KOPT-K1 (cell line): ENCODE results near the gene OOSP4B.
"Not testable (repeated sequence)": the region's sequence is repeated elsewhere in the genome, so short reads cannot be mapped to it uniquely, and the experiment has no call there.

ENCODE experiments used
- H3K27ac ChIP-seq: fragments of 200-600 bp; sonication (generic); 2 replicates; pipeline ENCODE4 v1.5.1; 2016; ENCODE audit warnings: antibody characterized with exemption, mild to moderate bottlenecking, low read depth, low read length; ENCODE audit not compliant: poor library complexity, severe bottlenecking
- H3K36me3 ChIP-seq: fragments of 200-600 bp; sonication (generic); 2 replicates; pipeline ENCODE4 v1.5.1; 2017; ENCODE audit warnings: antibody characterized with exemption, mild to moderate bottlenecking, low read length, moderate library complexity; ENCODE audit not compliant: insufficient read depth
- H3K9me3 ChIP-seq: fragments of 200-600 bp; sonication (generic); 2 replicates; pipeline ENCODE4 v1.5.1; 2017; ENCODE audit warnings: antibody characterized with exemption, low read length, mild to moderate bottlenecking; ENCODE audit not compliant: insufficient read depth, poor library complexity, severe bottlenecking

OOSP4B gene

GRCh38 chr11:60029015-60029632, 12.1 kb downstream of the OOSP4B start:
- H3K27ac ChIP-seq, result no peak overlapping the region
- H3K9me3 ChIP-seq, result no peaks in the 10 kb centered on the region
- H3K36me3 ChIP-seq, result no peaks in the 10 kb centered on the region

GRCh38 chr11:60040109-60040508, 23.1 kb downstream of the OOSP4B start, which contains the start of gene OOSP2:
TSS of gene OOSP2 (plus strand) at chr11:60040409. CDS start at chr11:60040460, 51 bp downstream.
- no peaks in the 10 kb centered on the region for H3K9me3 ChIP-seq

GRCh38 chr11:60050422-60050821, 33.4 kb downstream of the OOSP4B start:
- H3K27ac ChIP-seq, result not testable (repeated sequence)

More at GRCh38 chr11:60040109-60040508, 23.1 kb downstream of the OOSP4B start, which contains the start of gene OOSP2:
- H3K27ac ChIP-seq, result no peak within 1 kb of the TSS
- no peaks in the 10 kb centered on the region for H3K36me3 ChIP-seq

GRCh38 chr11:60050839-60051238, 33.9 kb downstream of the OOSP4B start:
- not testable (repeated sequence) for H3K27ac ChIP-seq, H3K36me3 ChIP-seq, H3K9me3 ChIP-seq

More at GRCh38 chr11:60050422-60050821, 33.4 kb downstream of the OOSP4B start:
- H3K9me3 ChIP-seq, H3K36me3 ChIP-seq: not testable (repeated sequence)

GRCh38 chr11:60056349-60056969, 39.5 kb downstream of the OOSP4B start, which contains the start of gene MS4A3:
TSS of gene MS4A3 (plus strand) at chr11:60056665. CDS start at chr11:60061161, 4,496 bp downstream.
- Histone ChIP-seq H3K9me3 (no peaks in the 10 kb centered on the region), H3K27ac (no peak within 1 kb of the TSS), H3K36me3 (no peaks in the 10 kb centered on the region)

GRCh38 chr11:60059052-60059451, 42.1 kb downstream of the OOSP4B start:
- no peaks in the 10 kb centered on the region for H3K9me3 ChIP-seq
- no peaks in the 10 kb centered on the region for H3K36me3 ChIP-seq
- no peak overlapping the region for H3K27ac ChIP-seq

GRCh38 chr11:60059521-60060240, 42.7 kb downstream of the OOSP4B start:
- Histone ChIP-seq H3K36me3 (no peaks in the 10 kb centered on the region), H3K9me3 (no peaks in the 10 kb centered on the region), H3K27ac (no peak overlapping the region)

GRCh38 chr11:60064111-60064510, 47.1 kb downstream of the OOSP4B start:
- Histone ChIP-seq H3K27ac (no peak overlapping the region), H3K9me3 (no peaks in the 10 kb centered on the region), H3K36me3 (no peaks in the 10 kb centered on the region)

- H3K36me3 ChIP-seq, result no peaks in the 10 kb centered on the region
- no peak overlapping the region for H3K27ac ChIP-seq
- H3K9me3 ChIP-seq, result no peaks in the 10 kb centered on the region
Observed at GRCh38 chr11:60065801-60066200, 48.8 kb downstream of the OOSP4B start.

GRCh38 chr11:60069450-60069849, 52.5 kb downstream of the OOSP4B start:
- Histone ChIP-seq H3K27ac (no peak overlapping the region), H3K36me3 (no peaks in the 10 kb centered on the region)

GRCh38 chr11:60071644-60072043, 54.7 kb downstream of the OOSP4B start:
- H3K9me3 ChIP-seq, H3K36me3 ChIP-seq, H3K27ac ChIP-seq: not testable (repeated sequence)

More at GRCh38 chr11:60069450-60069849, 52.5 kb downstream of the OOSP4B start:
- no peaks in the 10 kb centered on the region for H3K9me3 ChIP-seq

GRCh38 chr11:60077216-60077817, 60.3 kb downstream of the OOSP4B start:
- Histone ChIP-seq H3K36me3 (no peaks in the 10 kb centered on the region), H3K9me3 (no peaks in the 10 kb centered on the region), H3K27ac (no peak overlapping the region)

GRCh38 chr11:60077981-60078380, 61.0 kb downstream of the OOSP4B start:
- Histone ChIP-seq H3K36me3 (no peaks in the 10 kb centered on the region), H3K27ac (no peak overlapping the region), H3K9me3 (no peaks in the 10 kb centered on the region)

GRCh38 chr11:60078745-60079144, 61.8 kb downstream of the OOSP4B start:
- Histone ChIP-seq H3K27ac (no peak overlapping the region), H3K36me3 (no peaks in the 10 kb centered on the region)

GRCh38 chr11:60080535-60080934, 63.6 kb downstream of the OOSP4B start:
- H3K36me3 ChIP-seq, result no peaks in the 10 kb centered on the region
- no peaks in the 10 kb centered on the region for H3K9me3 ChIP-seq
- H3K27ac ChIP-seq, result no peak overlapping the region

More at GRCh38 chr11:60078745-60079144, 61.8 kb downstream of the OOSP4B start:
- H3K9me3 ChIP-seq, result no peaks in the 10 kb centered on the region
